Stomach (tissue), 9 donors: ENCODE data around the gene SPOP. TPM values are rescaled to one million over a fixed set of nuclear protein-coding genes. Genes with fewer than 3 reads are reported as not detected.

Experiments
- DNase-seq, 2 donors: peaks; one replicate each; pipeline versions ENCODE4 v3.0.0 to v3.0.0-alpha.2; 2013 to 2019
- H3K27ac ChIP-seq, 5 donors: fragments of 200-600 bp in 4 of 5; sonication (generic) in 4 of 5; one replicate each; pipeline ENCODE4 v1.5.1; 2013 to 2019; ENCODE audit warnings: mild to moderate bottlenecking in 1 of 5, moderate library complexity in 1 of 5
- H3K27me3 ChIP-seq, 3 donors: fragments of 200-600 bp; sonication (generic); one replicate each; pipeline ENCODE4 v1.5.1; 2017 to 2019; ENCODE audit warnings: mixed run types in 1 of 3
- H3K36me3 ChIP-seq, 4 donors: fragments of 200-600 bp; sonication (generic); 1 replicate in 3 of 4; 2 replicates in 1 of 4; pipeline ENCODE4 v1.5.1; 2016 to 2019
- H3K4me1 ChIP-seq, 4 donors: fragments of 200-600 bp; sonication (generic); one replicate each; pipeline ENCODE4 v1.5.1; 2016 to 2019
- H3K4me3 ChIP-seq, 4 donors: fragments of 200-600 bp; sonication (generic) in 3 of 4; one replicate each; pipeline ENCODE4 v1.5.1; 2016 to 2019; ENCODE audit warnings: mild to moderate bottlenecking in 1 of 4
- H3K9me3 ChIP-seq, 4 donors: fragments of 200-600 bp; sonication (generic); one replicate each; pipeline ENCODE4 v1.5.1; 2016 to 2019
- CTCF ChIP-seq, 7 experiments: fragments of 450-650 bp in 4 of 7; fragments of 200-600 bp in 3 of 7; sonication (generic) in 3 of 7; IDR thresholded peaks; one replicate each; pipeline ENCODE4 v1.5.1; 2016 to 2019; ENCODE audit warnings: antibody characterized with exemption in 7 of 7, control low read depth in 2 of 7, mild to moderate bottlenecking in 1 of 7
- EP300 ChIP-seq: sonication (generic); formaldehyde crosslinking; IDR thresholded peaks from one replicate; pipeline ENCODE4 v1.6.1; 2017; ENCODE audit warnings: antibody characterized with exemption
- POLR2A ChIP-seq, 4 donors: fragments of 450-650 bp; IDR thresholded peaks; one replicate each; pipeline ENCODE4 v1.6.1; 2016; ENCODE audit warnings: antibody characterized with exemption in 4 of 4, control low read depth in 2 of 4, mild to moderate bottlenecking in 1 of 4, moderate library complexity in 1 of 4
- POLR2AphosphoS5 ChIP-seq, 3 donors: sonication (generic); formaldehyde crosslinking; IDR thresholded peaks; one replicate each; pipeline ENCODE4 v1.6.1; 2016; ENCODE audit warnings: antibody characterized with exemption in 3 of 3
- WGBS, 5 donors: extraction: QIAGEN DNeasy Blood & Tissue Kit in 3 of 5; methylation state at CpG; one replicate each; pipeline versions ENCODE4 v1.1.5 to v1.1.7; 2013 to 2018; 5-methylcytosine and 5-hydroxymethylcytosine counted together
- intact Hi-C: fragments of 100-400 bp; cut with DNase I; formaldehyde crosslinking; loops from one replicate; pipeline ENCODE4 v1.15.1; 2023; ENCODE audit warnings: low total_unique reads
- polyA plus RNA-seq, 3 donors: library from polyadenylated mRNA; stranded (reverse); fragments of 200-250 nt; gene quantifications; one replicate each; pipeline ENCODE4 v1.2.3, GENCODE V29; 2013
- total RNA-seq, 5 donors: library from RNA; depleted of rRNA; stranded (reverse); fragments of >200 nt; gene quantifications; one replicate each; pipeline versions ENCODE4 v1.1.0 to v1.2.3, GENCODE V29; 2014 to 2016
- donor health status: healthy with polysubstance abuse.
- donor health status: Bipolar disorder and iron deficiency.
- donor health status: healthy.

The SPOP gene
- total and polyA plus RNA-seq, 8 donors, result 17.5 to 309 (median 41.6) TPM

DNA sequence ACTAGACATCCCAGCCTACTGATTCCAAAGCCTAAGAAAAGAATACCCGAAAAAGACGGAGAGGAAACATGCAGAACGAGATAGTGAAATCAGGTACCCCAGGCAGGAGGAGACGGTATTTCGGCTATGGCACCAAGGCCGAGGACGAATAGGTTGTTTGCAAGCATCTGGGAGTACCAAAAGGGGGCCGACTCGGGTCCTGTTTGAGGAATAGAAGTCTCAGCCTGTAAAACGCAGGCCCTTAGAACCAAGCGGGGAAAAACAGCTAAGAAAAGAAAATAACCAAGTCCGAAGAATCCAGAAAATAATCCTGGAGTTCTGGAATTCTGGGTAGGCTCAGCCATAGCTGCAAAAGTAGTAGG lies 29.3 kb upstream of the SPOP start:
- Histone ChIP-seq H3K36me3 (peaks cover 41 to 57% (median 55%) of the 10 kb centered on the region in 4 donors), H3K9me3 (no peaks in the 10 kb centered on the region), H3K27me3 (no peaks in the 10 kb centered on the region), H3K4me3 (peak overlapping the region; percentile 71 to 98 (median 84)), H3K27ac (peak overlapping the region; percentile 85 to 96 (median 94)), H3K4me1 (peaks cover 20 to 41% (median 32%) of the 10 kb centered on the region in 4 donors)
- WGBS, 5 donors, result 1 to 2% (median 1%) methylated on average over 12 of the region's 12 CpGs
- intact Hi-C loops, result loop anchor here (5.0 kb wide), 1 partner anchor 75 kb away; no protein-coding TSS in a partner anchor
- DNase-seq, result no peak
- TF ChIP-seq CTCF (IDR thresholded peaks at IDR 0.05) (no peak), POLR2A (IDR thresholded peaks at IDR 0.05) (no peak), POLR2AphosphoS5 (IDR thresholded peaks at IDR 0.05) (no peak), EP300 (no peak)

GRCh38 chr17:49705254-49705653 lies 27.4 kb upstream of the SPOP start:
- no peak for TF ChIP-seq POLR2A (IDR thresholded peaks at IDR 0.05)
- no peak for TF ChIP-seq CTCF (IDR thresholded peaks at IDR 0.05)
- no peak for TF ChIP-seq POLR2AphosphoS5 (IDR thresholded peaks at IDR 0.05)
- no peak for TF ChIP-seq EP300
- Histone ChIP-seq H3K4me1 (peaks cover 20 to 41% (median 32%) of the 10 kb centered on the region in 4 donors), H3K9me3 (no peaks in the 10 kb centered on the region), H3K4me3 (no peak overlapping the region), H3K27me3 (no peaks in the 10 kb centered on the region), H3K36me3 (peaks cover 57 to 58% (median 57%) of the 10 kb centered on the region in 4 donors), H3K27ac (no peak overlapping the region)
- intact Hi-C loops, result loop anchor here (5.0 kb wide), 1 partner anchor 77 kb away; no protein-coding TSS in a partner anchor
- DNase-seq, result no peak

- TF ChIP-seq CTCF (IDR thresholded peaks at IDR 0.05), result peak in 3 of 7 experiments; percentile 12 to 27 (median 18)
- TF ChIP-seq EP300, result no peak
- H3K36me3 ChIP-seq, result peaks cover 60 to 67% (median 65%) of the 10 kb centered on the region in 4 donors
- intact Hi-C loops, result no loop called here
- H3K27me3 ChIP-seq, result no peaks in the 10 kb centered on the region
- no peaks in the 10 kb centered on the region for H3K9me3 ChIP-seq
- peaks cover 15 to 34% (median 27%) of the 10 kb centered on the region in 4 donors for H3K4me1 ChIP-seq
- H3K27ac ChIP-seq, result no peak overlapping the region
- 47 to 57% (median 50%) methylated on average over 6 of the region's 6 CpGs for WGBS, 5 donors
- peak in 1 of 2 donors; percentile 74 for DNase-seq
- no peak overlapping the region for H3K4me3 ChIP-seq
Measured at GRCh38 chr17:49703557-49704277, 25.8 kb upstream of the SPOP start.

DNA sequence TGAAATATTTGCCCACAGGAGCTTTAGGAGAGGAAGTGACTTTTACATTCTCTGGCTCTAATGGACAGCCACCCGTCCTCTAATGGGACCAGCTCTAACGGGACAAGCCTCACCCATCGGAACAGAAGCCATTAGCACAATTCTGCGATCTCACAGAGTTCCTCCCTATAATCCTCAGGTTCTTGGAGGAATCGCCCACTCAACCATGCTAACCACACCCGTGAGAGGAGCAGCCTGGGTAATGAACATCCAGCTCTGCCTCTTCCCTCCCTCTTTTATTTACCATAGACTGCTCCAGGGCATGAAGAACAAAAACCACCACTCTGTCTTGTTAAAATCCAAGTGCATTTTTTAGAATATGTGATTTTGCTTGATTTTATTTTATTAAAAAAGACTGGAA lies 23.1 kb upstream of the SPOP start:
- Histone ChIP-seq H3K4me1 (peaks cover 0 to 20% (median 8%) of the 10 kb centered on the region in 4 donors), H3K9me3 (no peaks in the 10 kb centered on the region), H3K36me3 (peaks cover 60 to 67% (median 65%) of the 10 kb centered on the region in 4 donors), H3K4me3 (no peak overlapping the region), H3K27ac (no peak overlapping the region), H3K27me3 (no peaks in the 10 kb centered on the region)
- TF ChIP-seq CTCF (IDR thresholded peaks at IDR 0.05) (no peak), POLR2A (IDR thresholded peaks at IDR 0.05) (no peak), EP300 (no peak), POLR2AphosphoS5 (IDR thresholded peaks at IDR 0.05) (no peak)
- DNase-seq, result no peak
- intact Hi-C loops, result no loop called here
- WGBS, 5 donors, result 80 to 86% (median 81%) methylated on average over 6 of the region's 6 CpGs
